ENCODE measurements around the gene OR2A2.

DNA sequence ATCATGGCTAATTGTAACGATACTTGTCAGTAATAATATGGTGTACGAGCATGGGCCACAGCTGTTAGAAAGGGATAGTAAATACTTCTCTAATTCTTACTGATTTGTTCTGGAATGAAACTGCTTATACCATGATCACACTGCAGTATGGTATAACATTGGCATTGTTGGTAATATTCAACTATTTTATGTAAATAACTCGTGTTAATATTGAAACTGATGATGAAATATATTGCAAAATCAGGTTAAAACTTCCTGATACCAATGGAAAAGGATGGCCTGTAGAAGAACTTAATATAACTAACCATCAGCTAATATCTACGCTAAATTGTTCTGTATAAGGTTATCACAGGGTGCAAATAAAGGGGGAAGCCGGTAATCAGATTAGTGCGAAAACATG, 23.9 kb downstream of the OR2A2 start:
- TF ChIP-seq TARDBP (IDR thresholded peaks at IDR 0.05) (no peak), ARNT (IDR thresholded peaks at IDR 0.05) (no peak), SP1 (IDR thresholded peaks at IDR 0.05) (no peak), FOXM1 (IDR thresholded peaks at IDR 0.05; ENCODE audit: borderline replicate concordance) (no peak), NFRKB (IDR thresholded peaks at IDR 0.05) (no peak), BHLHE40 (IDR thresholded peaks at IDR 0.05; ENCODE audit: borderline replicate concordance) (no peak), ELF4 (IDR thresholded peaks at IDR 0.05) (no peak), SUZ12 (IDR thresholded peaks at IDR 0.05) (no peak), HDGF (IDR thresholded peaks at IDR 0.05; ENCODE audit: borderline replicate concordance) (no peak), FOXK2 (IDR thresholded peaks at IDR 0.05) (no peak), L3MBTL2 (conservative IDR thresholded peaks at IDR 0.05) (no peak)
- TF ChIP-seq, protein P1, sequence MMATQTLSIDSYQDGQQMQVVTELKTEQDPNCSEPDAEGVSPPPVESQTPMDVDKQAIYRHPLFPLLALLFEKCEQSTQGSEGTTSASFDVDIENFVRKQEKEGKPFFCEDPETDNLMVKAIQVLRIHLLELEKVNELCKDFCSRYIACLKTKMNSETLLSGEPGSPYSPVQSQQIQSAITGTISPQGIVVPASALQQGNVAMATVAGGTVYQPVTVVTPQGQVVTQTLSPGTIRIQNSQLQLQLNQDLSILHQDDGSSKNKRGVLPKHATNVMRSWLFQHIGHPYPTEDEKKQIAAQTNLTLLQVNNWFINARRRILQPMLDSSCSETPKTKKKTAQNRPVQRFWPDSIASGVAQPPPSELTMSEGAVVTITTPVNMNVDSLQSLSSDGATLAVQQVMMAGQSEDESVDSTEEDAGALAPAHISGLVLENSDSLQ (IDR thresholded peaks at IDR 0.05), result no peak

Measured in HEK293T (cell line).